Stimulated activated CD8-positive, alpha-beta memory T cell treated with anti-CD3 and anti-CD28 coated beads, Interleukin-7, amount 100 ng/mL, for 4 hours (primary cell): ENCODE results near the gene CHRM5.
A peak's percentile ranks its signal among the peaks of the same experiment; 100 is the strongest.
"Not testable (repeated sequence)": the region's sequence is repeated elsewhere in the genome, so short reads cannot be mapped to it uniquely, and the experiment has no call there.

Experiments
- DNase-seq, 2 donors: peaks; one replicate each; pipeline ENCODE4 v3.0.0-alpha.2; 2020; ENCODE audit warnings: low read depth in 2 of 2

Gene CHRM5

DNA sequence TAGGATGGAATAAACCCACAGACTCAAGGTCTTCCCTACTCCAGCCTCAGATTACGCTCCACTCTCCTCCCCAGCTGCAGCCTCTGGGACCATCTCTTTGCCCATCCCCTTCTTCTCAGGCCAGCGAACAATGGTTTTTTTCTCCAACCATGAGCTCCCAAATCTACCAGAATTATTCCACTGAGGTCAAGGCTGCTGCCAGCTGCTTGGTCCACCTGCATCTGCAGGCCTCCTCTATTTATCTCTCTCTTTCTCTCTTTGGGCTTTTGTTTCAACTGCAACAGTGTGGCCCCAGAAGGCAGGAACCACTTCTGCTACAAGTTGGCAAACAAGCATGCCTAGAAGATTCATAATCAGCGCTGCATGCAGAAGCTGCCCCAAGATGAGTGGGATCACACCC, 19.1 kb downstream of the CHRM5 start:
- no peak for DNase-seq

DNA sequence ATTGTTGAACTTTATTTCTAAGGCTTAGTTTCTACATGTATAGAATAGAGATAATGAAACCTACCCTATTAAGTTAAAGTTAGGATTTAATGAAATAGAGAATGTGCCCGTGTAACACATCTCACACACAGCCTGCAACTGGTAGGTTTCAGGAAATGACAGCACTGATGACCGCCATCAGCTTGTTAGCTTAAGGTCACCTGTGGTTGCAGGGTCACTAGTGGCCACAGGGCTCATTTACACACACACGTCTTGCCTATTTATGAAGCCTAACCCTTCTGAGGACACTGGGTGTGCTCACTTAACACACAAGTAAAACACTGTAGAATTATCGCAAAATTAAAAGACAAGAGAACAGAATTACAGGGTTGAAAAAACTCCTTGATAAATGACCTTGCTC, 20.1 kb downstream of the CHRM5 start:
- DNase-seq = no peak

DNA sequence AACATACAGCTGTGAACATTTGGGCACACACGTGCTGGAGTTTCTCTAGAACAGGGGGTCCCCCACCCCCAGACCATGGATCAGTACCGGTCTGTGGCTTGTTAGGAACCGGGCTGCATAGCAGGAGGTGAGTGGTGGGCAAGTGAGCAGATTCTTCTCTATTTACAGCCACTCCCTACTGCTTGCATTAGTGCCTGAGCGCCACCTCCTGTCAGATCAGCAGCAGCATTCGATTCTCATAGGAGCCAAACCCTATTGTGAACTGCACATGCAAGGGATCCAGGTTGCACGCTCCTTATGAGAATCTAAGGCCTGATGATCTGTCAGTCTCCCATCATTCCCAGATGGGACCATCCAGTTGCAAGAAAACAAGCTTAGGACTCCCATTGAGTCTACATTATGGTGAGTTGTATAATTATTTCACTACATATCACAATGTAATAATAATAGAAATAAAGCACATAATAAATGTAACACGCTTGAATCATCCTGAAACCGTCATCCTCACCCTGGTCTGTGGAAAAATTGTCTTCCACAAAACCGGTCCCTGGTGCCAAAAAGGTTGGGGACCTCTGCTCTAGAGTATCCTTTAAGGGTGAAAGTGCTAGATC, 25.8 kb downstream of the CHRM5 start:
- no peak for DNase-seq

DNA sequence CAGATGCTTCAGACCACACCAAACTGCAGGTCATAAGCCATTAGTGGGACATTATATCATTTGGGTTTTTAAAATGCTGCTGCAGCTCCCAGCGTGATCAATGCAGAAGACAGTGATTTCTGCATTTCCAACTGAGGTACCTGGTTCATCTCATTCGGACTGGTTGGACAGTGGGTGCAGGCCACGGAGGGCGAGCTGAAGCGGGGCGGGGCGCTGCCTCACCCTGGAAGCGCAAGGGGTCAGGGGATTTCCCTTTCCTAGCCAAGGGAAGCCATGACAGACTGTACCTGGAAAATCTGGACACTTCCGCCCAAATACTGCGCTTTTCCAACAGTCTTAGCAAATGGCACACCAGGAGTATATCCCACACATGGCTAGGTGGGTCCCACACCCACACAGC, 27.4 kb downstream of the CHRM5 start:
- not testable (repeated sequence) for DNase-seq

DNA sequence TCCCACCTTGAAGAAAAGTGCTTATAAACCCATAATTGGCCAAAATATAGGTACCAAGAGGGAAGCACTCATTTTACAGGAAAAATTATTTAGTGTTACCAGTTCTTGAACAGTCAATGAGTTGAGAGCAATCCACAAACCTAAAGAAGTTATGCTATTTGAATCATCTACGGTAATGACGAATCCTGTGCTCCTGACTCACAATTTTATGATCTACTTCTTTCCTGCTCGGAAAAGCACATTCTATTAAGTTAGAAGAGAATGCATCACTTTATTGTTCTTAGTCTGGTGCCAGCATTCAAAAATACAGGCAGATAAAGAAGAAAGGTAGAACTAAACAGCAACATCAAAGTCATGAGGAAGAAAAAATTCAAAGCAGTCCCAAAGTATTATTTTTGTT, 33.2 kb downstream of the CHRM5 start:
- DNase-seq = no peak

DNA sequence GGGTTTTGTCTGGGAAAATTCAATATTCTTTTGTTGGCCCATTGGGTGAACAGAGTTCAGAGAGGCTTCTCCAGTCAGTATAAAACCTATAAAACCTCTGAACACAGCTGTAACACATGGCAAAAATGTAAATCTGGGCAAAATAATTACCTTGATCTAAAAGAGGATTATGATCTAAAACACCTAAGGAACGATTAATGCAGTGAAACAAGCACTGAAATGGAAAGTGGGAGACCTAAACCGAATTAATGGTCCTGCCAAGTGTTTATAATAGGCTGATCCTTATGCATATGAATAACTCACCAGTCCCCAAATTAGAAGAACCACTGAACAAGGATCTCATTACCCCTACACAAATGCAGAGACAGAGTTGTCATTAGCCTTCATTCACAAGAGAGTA, 38.1 kb downstream of the CHRM5 start:
- DNase-seq = no peak

DNA sequence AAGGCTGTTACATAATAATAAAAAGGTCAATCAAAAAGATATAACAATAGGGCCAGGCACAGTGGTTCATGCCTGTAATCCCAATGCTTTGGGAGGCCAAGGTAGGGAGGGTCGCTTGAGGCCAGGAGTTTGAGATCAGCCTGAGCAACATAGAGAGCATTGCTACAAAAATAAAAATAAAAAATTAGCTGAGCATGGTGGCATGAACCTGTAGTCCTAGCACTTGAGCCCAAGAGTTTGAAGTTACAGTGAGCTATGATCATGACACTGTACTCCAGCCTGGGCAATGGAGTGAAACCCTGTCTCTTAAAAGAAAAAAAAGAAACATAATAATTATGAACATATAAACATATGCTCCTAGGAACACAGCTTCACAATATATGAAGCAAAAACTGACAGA, 41.4 kb downstream of the CHRM5 start:
- DNase-seq = no peak

DNA sequence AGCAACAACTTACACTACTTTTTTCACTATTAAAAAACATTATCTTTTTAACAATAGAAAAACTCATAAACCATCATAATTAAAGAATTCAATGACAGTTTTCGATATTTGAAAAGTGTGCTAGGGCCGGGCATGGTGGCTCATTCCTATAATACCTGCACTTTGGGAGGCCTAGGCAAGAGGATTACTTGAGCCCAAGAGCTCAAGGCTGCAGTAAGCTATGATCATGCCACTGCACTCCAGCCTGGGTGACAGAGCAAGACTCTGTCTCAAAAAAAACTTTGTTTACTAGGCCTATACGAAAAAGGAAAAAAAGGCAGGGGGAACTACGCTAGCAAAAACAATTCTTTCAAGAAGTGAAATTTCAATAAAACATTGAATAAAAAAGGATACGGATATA, 42.6 kb downstream of the CHRM5 start:
- no peak for DNase-seq

DNA sequence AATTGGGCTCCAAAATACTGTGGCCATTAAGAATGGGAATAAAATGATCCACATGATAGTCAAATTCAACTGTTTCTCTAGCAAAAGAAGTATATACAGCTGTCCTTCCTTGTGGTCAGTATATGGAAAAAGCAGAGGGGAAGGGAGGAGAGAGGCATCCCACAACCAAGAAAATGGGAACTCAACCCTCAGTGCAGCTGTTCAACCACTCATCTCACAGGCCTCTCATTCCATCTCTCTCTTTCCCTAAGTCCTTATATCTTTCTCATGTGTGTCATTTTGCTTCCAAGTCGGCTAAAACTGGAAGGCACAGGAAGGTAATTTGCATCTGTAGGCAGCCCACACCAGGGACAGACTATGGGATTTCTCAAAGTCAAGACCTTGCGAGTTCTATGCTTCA, 43.2 kb downstream of the CHRM5 start:
- no peak for DNase-seq

DNA sequence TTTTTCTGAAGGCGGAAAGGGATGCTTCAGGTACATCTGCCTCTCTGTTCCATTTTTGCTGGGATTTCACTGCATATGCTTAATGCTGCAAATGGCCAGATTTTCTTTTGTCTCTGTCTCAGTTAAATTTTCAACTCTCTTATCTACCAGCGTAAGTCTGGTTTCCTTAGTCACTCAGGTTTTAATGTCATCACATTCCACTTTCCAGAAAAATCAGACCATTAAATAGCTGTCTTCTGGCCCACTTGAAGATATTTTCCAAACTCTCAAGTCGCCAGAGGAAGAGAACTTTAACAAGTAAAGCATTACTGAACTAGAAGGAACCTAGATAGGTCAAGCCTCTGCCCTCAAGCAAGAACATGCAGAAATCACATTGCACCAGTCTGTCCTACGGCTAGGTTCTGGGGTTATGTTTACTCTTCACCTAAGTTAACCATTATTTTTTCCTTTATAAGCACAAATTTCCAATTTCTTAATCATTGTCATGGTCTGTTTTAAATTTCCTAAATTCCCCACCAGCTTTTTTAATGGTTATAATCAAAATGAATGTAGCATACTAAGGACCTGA, 44.2 kb downstream of the CHRM5 start:
- DNase-seq = no peak

DNA sequence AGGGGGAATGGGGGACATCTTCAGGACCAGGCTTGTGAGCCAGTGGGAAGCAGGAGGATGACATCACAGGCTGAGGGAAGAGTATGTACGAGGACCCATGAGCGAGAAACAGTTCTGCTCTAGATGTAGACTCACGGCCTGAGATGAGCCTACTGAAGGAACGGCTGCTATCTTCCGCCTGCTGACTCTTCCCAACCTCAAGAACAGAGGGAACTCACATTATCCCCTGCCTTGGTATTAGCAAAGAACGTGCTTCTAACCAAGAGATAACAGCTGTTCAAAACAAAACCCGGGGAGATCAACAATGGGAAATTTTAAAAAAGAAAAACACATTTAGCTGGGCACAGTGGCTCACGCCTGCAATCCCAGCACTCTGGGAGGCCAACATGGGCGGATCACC, 45.4 kb downstream of the CHRM5 start:
- no peak for DNase-seq

DNA sequence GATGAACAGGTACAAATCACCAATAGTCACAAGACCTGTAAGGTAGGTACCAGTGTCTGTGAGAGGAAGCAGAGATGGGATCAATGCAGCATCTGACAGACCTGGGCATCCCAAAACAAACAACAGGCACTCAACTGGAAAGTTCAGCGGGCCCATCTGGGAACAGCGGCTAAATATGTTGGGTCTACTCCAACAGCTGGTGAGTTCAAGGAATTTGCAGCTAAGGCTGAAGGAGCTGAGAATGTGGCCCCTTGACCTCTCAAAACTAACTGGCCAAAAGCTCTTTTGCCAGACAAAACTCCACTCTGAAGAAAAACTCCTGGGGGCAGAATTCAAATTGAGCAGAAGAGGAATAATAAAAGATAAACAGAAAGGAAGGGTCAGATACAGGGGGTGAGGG, 46.3 kb downstream of the CHRM5 start:
- no peak for DNase-seq

DNA sequence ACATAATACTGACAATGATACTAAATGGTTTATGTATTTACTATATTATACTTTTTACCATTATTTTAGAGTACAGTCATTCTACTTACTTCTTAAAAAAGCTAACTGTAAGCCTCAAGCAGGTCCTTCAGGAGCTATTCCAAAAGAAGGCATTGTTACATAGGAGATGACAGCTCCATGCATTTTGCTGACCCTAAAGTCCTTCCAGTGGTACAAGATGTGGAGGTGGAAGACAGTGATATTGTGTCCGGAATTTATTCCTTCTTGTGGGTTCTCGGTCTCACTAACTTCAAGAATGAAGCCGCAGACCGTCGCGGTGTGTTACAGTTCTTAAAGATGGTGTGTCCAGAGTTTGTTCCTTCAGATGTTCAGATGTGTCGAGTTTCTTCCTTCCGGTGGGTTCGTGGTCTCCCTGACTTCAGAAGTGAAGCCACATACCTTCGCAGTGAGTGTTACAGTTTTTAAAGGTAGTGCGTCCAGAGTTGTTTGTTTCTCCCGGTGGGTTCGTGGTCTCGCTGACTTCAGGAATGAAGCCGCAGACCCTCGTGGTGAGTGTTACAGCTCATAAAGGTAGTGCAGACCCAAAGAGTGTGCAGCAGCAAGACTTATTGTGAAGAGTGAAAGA, 49.8 kb downstream of the CHRM5 start:
- peak in 1 of 2 donors; percentile 5 for DNase-seq

DNA sequence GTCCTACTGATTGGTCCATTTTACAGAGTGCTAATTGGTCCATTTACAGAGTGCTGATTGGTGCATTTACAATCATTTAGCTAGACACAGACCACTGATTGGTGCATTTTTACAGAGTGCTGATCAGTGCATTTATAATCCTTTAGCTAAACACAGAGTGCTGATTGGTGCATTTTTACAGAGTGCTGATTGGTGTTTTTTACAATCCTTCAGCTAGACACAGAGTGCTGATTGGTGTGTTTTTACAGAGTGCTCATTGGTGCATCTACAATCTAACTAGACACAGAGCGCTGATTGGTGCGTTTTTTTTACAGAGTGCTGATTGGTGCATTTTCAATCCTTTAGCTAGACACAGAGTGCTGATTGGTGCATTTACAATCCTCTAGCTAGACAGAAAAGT, 50.4 kb downstream of the CHRM5 start:
- DNase-seq = not testable (repeated sequence)

DNA sequence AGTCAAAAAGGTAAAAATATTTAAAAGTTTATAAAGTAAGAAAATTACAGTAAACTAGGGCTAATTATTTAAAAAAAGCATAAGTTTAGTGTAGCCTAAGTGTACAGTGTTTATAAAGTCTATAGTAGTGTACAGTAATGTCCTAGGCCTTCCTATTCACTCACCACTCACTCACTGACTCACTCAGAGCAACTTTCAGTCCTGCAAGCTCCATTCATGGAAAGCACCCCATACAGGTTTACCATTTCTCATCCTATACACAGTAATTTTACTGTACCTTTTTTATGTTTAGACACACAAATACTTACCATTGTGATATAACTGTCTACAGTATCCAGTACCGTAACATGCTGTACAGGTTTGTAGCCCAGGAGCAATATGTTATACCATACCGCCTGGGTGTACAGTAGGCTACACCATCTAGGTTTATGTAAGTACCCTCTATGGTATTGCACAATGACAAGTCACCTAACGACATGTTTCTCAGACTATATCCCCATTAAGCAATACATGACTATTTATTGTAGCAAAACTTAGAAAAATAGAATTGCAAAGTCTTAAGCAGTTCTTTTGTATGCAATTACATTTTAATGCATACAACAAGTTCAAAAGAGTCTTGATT, 51.2 kb downstream of the CHRM5 start:
- DNase-seq = no peak

DNA sequence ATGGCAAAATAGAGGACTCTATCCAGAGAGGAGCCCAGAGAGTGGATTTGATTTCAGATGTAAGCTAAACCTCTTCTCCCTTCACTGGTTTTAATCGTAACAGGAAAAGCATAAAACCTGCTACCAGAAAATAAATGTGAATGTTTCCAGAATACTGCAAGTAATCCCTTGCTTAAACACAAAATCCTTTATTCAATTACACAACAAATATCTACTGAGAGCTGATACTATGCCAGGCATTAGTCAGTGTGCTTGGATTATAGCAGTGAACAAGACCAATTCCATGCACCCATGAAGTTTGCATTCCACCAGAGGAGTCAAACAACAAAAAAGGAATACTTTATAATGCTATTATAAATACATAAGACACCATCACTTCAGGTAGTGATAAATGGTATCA, 55.6 kb downstream of the CHRM5 start:
- DNase-seq = no peak

DNA sequence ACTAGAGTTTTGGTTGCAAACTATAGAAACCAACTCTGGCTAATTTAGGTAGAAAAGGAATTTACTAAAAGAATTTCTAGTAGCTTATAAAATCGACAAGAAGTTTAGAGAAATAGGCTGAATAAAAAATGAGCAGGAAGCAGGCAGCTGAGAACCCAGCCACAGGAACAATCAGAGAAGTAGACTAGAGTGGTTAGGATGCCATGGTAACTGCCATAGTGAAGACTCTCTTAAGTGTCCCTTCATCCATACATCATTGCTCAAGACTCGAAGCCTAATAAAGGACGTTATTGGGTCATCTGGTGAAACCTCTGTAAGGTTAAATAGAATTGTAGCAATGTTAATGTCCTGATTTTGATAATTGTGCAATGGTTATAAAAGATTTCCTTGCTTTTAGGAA, 57.0 kb downstream of the CHRM5 start:
- no peak for DNase-seq

DNA sequence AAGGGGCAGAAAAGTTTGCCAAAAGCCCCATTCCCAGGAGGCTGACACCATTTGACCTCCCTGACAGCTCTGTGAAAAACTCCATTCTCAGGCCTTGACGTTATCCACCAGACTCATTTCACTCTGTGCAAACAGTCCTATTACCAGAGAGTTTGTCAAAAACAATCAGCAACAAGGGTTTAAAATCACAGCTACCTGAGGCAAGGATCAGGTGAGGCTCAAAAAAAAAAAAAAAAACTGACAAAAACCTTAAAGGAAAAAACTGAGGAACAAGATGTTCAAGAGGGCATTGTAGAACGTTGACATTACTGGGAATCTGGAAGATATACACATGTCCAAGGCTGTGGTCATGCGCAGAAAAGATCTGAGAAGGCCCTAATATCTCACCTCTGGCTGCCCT, 59.3 kb downstream of the CHRM5 start:
- DNase-seq = no peak

DNA sequence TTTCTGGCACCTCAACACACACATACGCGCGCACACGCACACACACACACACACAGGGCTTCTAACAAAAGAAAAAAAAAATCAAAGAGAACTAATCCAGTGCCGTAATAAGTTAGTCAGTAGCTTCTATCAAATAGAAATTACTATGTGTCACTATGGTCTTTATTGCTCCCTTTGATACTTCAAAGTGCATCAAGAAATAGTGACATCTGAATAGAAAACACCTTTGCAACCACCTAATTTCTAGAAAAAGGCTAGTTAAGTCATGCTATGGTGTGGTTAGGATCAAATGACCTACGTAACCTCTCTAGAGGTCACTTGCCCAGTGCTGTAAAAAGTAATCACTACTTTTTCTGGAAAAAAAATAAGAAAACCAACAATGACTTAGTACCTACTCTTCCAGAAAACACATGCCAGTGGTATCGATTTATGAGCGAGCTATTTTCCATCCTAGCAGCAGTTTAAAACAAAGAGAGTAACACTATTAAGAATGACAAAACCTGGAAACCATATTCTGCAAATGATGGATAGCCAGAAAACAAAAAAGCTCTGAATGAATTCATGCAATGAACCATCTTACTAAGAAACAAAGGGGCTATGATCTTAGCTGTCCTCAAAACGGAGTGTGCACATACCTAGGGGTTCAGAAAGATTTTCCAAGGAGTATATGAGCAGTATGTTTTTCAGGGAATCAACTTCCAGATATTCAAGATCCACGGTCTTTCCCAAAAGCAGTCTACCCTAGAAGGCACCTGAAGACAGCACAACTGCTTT, 63.9 kb downstream of the CHRM5 start:
- no peak for DNase-seq

DNA sequence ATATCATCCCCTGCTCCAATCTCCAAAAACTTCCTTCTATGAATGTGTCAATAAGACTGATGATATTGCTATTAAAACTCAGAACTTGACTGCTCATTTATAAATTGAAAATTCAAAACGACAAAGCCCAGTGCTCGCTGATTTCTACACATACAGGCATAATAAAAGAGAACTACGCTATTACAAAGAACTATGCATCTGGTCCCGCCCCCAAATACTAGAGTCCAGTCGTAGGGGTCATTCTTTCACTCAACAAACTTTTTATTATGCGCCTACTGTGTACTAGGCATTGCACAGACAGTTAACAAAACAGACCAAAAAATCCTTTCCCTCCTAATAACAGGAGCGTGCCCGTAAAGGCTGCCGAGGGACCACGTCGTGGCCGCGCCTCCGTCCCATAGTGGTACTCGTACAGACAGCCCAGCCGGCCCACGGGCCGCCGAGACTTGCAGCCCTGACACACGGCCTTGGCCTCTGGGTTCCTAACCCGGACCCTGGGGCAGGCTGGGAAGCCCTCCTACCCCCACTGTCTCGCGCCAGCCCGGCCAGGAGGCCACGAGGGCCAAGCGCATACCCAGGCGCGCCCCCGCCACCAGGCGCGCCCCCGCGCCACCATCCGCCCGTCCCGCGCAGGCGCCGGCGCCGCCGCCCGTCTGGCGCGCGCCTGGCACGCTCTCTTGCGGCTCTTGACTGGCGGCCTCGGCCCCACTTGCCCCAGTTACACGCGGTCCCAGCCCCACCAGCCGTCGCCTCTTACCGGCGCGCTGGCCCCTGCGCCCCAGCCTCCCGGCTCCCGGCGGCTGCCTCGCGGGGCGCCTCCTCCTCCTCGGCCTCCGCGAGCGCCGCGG, 70.0 kb downstream of the CHRM5 start:
- peak; percentile 32 to 75 for DNase-seq
